Measurements from ENCODE around the gene CCDC27.

The CCDC27 gene

DNA sequence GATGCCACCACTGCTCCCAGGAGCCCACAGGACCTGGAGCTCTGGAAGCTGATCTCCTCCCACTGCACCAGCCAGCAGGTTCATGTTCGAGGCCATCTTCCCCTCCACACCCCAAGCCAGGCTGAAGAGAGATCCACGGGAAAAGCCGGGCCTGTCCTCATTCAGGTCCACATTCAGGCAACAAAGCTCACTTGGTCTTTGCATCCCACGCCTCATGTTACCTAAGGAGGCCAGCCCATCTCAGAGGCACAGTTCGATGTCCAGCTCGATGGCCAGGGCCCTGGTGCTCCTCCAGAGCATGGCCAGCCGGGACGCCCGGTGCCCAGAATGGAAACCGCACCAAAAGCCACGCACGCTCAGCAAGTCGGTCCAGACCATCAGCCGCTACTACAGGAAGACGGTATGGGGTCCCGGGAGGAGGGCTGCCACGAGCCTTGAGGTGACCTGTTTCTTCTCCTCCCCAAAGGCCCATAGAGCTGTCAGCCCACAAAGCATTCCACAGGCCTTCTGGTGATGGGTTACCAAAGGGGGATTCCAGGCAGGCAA is at the start of gene CCDC27:
Gene CCDC27 (plus strand): TSS at position 51 of the 546 bp plus-strand sequence. CDS start 32 bp downstream, at position 83.
- no peak for DNase-seq

- DNase-seq = no peak
Measured at GRCh38 chr1:3702528-3702927, 49.7 kb upstream of the CCDC27 start.

DNA sequence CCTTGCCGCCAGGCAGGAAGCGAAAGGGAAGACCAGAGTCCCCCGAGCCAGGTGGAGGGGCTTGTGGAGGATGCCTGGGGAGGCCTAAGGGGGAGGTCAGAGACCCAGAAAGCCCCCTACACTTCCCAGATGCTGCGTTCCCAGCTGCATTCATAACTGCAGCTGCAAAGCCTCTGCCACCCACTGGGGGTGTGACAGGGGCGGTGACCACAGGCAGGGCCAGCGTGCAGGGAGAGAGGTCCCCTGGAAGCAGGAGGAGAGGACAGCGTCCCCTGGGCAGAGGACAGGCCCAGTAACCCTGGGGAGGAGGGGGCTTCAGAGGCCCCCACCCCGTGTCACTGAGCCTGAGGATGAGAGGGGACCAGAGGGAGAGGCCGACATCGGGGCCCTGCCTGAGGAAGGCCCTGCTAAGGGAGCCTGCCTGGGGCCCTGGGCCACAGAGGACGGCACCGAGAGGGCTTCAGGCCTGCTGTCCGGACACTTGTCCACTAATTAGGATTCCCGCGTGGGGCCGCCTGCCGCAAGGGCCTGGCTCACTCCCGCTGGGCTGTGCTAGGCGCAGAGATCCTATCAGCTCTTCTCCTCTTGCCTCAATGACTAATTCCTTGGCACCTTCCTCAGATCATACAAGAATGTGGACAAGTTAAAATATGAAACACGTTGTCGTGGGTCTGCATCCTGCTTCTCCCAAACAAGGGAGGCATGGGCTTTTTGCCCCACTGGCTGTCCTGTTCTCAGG is 49.1 kb upstream of the CCDC27 start:
- no peak for DNase-seq

GRCh38 chr1:3703786-3704371 is 48.4 kb upstream of the CCDC27 start:
- no peak for DNase-seq

DNA sequence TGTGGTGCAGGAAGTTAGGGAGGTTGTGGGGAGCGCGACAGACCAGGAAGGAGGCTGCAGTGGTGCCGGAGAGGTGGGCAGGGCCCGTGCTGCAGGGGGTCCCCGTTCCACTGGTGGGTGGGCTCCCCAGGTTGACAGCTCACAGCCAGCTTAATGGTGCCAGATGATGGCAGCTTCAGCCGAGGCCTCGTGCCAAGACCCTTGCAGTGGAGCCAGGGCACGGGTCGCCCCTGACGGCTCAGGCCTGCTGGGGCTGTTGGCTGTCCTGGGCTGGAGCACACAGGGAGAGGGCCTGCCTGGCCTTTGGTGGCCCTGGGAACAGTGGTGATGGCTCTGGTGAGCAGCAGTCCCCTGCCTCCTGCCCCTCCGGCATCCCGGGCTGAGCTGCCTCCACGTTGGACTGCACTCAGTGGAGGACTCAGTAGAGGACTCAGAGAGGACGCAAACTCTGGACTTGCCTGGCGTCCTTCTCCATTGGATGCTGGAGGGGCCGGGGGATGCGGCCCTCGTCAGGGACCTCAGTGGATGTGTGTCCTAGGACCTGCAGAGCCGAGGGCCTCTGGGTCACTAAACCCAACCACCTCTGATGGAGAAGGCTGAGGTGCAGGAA is 46.8 kb upstream of the CCDC27 start:
- no peak for DNase-seq

GRCh38 chr1:3706651-3707297 is 45.5 kb upstream of the CCDC27 start:
- no peak for DNase-seq

GRCh38 chr1:3707298-3707938 is 44.8 kb upstream of the CCDC27 start:
- no peak for DNase-seq

- DNase-seq = no peak
Measured at GRCh38 chr1:3707939-3708328, 44.3 kb upstream of the CCDC27 start.

- DNase-seq = no peak
Measured at GRCh38 chr1:3708791-3709190, 43.5 kb upstream of the CCDC27 start.

GRCh38 chr1:3710251-3710650 is 42.0 kb upstream of the CCDC27 start:
- DNase-seq = no peak

GRCh38 chr1:3711381-3711779 is 40.9 kb upstream of the CCDC27 start:
- DNase-seq = no peak

DNA sequence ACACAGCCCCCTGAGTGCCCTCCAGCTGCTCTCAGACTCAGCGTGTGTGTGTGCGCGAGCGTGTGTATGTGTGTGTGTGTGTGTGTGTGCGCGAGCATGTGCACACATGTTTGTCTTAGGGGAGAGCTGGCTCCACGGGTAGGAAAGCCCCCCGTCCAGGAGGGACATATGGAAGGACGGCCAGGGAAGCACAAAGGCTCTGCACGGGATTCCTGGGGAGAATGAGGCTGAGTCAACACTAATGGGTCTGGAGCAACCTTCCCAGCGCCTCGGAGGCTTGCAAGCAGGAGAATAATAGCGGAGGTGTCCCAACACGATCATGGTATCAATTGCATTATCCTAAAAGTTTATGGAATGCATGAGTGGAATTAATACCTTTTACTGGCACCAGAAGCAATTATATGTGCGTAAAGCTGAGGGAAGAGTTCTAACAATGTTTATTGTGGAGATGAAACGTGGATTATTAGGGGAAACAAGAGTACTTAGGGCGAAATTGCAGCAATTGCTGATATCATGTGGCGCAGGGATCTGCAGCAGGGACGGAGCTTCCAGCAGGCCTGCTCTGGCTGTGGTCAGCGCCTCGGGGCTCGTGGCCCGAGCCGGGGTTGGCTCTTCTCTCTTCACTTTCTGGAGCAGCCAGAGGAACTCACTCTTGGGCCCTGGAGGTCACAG is 40.3 kb upstream of the CCDC27 start:
- no peak for DNase-seq

DNA sequence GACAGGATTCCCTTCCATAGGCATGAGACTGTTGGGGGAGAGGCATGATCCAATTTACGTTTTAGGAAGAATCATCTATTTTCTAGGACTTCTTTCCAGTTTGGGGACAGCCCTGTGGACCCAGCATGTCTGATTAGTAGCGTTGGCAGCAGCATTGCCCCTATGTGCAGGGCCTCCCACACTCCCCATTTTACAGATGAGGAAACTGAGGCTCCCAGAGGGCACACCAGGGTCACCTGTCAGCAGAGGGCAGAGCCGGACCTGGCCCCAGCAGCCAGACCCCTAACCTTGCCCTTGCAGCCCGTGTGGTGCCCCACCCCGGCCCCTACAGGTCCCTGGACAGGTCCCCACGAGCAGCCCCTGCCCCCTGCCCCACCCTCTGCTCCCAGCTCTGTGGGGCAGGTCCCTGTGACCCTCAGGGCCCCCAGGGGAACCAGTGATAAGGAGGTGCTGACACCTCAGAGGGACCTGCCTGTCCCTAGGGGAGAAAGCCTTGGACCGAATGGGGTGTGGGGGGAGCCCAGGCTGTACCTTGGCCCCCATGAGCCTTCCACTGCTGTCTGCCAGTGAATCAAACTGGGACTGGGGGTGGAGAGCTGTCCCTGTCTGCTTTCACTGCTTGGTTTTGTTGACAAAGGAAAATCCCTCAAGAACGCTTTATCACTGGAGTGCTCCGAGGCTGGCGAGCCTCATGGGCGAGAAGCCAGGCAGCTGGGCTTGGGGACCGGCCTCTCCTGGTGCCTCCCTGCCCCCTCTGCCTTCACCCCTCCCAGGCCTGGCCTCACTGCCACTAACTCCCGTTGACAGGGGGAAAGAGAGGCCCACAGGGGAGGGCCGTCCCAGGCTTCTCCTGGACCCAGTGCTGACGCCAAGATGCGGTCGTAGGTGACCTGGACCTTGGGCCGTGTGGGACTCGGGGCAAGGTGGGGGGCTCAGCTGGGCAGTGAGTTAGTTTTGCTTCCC is 39.4 kb upstream of the CCDC27 start:
- no peak for DNase-seq

GRCh38 chr1:3713840-3714239 is 38.4 kb upstream of the CCDC27 start:
- DNase-seq = no peak

GRCh38 chr1:3714284-3714741 is 37.9 kb upstream of the CCDC27 start:
- no peak for DNase-seq

- no peak for DNase-seq
Measured at GRCh38 chr1:3714814-3715213, 37.4 kb upstream of the CCDC27 start.

GRCh38 chr1:3716351-3716750 is 35.9 kb upstream of the CCDC27 start:
- DNase-seq = no peak

DNA sequence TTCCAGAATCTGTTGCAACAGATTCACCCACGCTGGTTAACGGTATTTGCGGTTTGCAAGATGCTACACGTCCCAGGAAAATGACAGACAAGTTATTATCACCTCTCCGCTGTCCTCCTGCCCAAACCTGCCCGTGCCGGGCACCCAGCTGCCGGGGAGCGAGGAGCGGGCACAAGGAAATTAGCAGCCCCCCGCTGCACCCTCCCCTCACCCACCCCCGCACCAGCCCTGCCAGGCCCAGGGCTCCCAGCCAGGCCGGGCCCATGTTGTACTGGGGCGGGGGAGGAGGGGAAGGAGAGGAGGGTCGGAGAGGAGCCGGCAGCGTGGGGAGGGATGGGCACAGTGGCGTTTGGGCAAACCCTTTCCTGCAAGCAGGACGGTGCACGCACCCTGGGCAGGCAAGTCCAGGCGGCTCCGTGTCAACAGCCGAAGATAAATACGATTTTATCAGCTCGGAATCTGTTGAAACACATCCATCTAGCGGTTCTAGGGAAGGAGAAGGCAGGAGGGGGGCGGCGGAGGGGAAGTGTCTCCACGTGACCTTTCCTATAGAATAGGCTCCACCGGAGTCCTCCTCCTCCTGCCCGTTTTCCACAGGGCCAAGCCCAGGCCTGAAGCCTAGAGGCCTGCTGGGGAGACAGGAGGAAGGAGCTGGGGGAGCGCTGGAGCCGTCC is 35.1 kb upstream of the CCDC27 start:
- no peak for DNase-seq

DNA sequence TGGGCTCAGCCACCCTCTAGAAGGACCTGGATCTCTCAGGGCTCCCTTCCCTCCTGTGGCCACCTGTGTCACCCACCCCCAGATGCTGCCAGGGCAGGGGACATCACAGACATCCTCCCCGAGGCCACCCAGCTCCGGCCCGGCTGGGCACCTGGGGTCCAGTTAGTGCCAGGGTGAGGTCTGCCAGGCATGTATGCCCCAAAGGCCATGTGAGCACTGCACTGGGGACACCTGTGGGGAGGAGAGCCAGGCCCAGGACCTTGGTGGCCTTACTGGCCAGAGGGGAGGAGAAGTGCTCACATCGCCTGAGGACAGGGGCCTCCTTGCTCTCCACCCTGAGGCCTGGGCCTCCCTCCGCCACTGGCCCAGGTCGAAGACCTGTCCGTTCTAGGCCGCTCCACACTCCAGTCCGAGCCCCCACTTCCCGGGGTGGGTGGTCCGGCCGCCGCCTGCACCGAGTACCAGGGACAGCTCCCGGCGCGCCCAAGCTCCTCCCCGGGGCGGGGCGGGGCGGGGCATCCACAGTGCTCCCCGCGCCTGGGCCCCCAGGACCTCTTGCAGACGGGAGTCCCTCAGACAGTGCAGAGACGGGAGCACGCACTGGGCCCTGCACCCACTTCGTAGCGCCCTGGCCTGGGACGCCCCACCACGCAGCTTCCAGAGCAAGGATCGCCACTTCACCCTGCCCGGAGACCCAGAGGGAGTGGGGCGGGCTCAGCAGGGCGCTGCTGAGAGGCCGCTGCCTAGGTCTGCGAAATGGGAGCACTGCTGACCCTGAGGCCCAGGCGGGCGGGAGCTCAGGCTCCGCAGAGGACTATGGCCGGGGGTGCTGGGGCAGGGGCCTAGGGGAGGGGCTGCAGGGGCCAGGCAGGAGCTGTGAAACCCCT is 34.3 kb upstream of the CCDC27 start:
- no peak for DNase-seq

Data from activated CD4-positive, alpha-beta T cell treated with anti-CD3 and anti-CD28 coated beads, Interleukin-10, Interleukin-2, amounts not matched to agents 100 ng/mL and 50 ng/mL, durations not matched to agents 16 hours and 8 hours (primary cell).